ENCODE data around the gene ARSG. TPM values are rescaled to one million over a fixed set of nuclear protein-coding genes. Genes with fewer than 3 reads are reported as not detected.

ARSG gene
- total and polyA plus RNA-seq, 2 of the 8 experiments (the other 6 are each of a cell fraction or from before 2014, with no cell fraction given): 3.3 to 4.0 TPM

DNA sequence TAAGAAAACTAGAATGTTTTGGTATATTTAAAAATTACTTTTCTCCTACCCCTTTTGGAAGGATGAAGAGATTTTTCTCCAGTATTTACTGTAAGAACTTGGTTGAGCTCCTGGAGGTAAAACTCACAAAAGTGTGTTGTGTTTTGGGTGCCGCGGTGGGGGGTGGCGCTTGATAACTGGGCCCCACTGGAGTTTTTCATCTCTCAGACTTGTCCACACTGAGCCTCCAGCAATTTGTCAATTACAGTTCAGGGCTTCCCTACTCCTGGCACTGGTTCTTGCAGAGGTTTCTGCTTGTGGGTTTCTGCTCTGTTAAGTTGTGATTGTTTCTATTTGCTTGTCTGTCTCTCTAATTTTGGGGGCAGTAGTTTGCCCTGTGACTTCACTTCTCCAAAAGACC, 126.0 kb downstream of the ARSG start:
- no peak overlapping the region for H2BK20ac ChIP-seq (ENCODE audit: low read length)
- H4K20me1 ChIP-seq (replicated peaks in 1 of 2; ENCODE audit: control insufficient read depth in 1 of 2, insufficient read depth in 2 of 2, low read length in 2 of 2): no peaks in the 10 kb centered on the region
- H3K79me2 ChIP-seq (ENCODE audit: control insufficient read depth in 1 of 2, insufficient read depth in 2 of 2, low read length in 2 of 2): no peaks in the 10 kb centered on the region
- H3K4me1 ChIP-seq (replicated peaks in 1 of 4; ENCODE audit: control insufficient read depth in 3 of 4, insufficient read depth in 4 of 4, low read length in 3 of 4): peaks cover 0 to 6% (median 1%) of the 10 kb centered on the region in 4 experiments; a peak in 3 of 7 replicates
- no peak overlapping the region for H3K18ac ChIP-seq (ENCODE audit: extremely low read depth, low read length)
- no peak overlapping the region for H2BK120ac ChIP-seq (replicated peaks; ENCODE audit: low read depth, low read length)
- no peak for DNase-seq (ENCODE audit: low read depth in 1 of 2, low spot score in 2 of 2)
- H2AK5ac ChIP-seq (ENCODE audit: low read depth, low read length): no peak overlapping the region
- H4K5ac ChIP-seq (ENCODE audit: insufficient read length, low read depth, low read length): no peak overlapping the region
- H2BK5ac ChIP-seq (ENCODE audit: low read depth, low read length): no peak overlapping the region
- H3K14ac ChIP-seq (ENCODE audit: insufficient read length): no peak overlapping the region
- H3K4me2 ChIP-seq (ENCODE audit: insufficient read depth in 1 of 2, low read depth in 2 of 2, low read length in 2 of 2): no peak overlapping the region
- no peaks in the 10 kb centered on the region for H3K79me1 ChIP-seq (ENCODE audit: low read depth, low read length)
- CTCF ChIA-PET (ENCODE audit: partially characterized antibody): interaction anchor here (1.6 to 3.0 kb wide), 4 partner anchors 15 to 88 kb away, joined by 3 to 13 read pairs (median 5); no protein-coding TSS in a partner anchor
- no peak overlapping the region for H4K8ac ChIP-seq (ENCODE audit: extremely low read depth, insufficient read depth, low read length)
- FAIRE-seq: no peak
- no peak overlapping the region for H3K27ac ChIP-seq (ENCODE audit: low read depth, low read length)
- H3K23ac ChIP-seq (ENCODE audit: insufficient read length): no peak overlapping the region
- no peaks in the 10 kb centered on the region for H3K27me3 ChIP-seq (replicated peaks in 1 of 4; ENCODE audit: control insufficient read depth in 3 of 4, extremely low read depth in 1 of 4, insufficient read depth in 3 of 4, low read length in 3 of 4)
- H2AFZ ChIP-seq (ENCODE audit: low read length): no peak overlapping the region
- no peak overlapping the region for H3K4me3 ChIP-seq (ENCODE audit: extremely low read depth in 1 of 4, insufficient read depth in 2 of 4, low read depth in 3 of 4, low read length in 4 of 4)
- no peak overlapping the region for H4K91ac ChIP-seq (replicated peaks; ENCODE audit: insufficient read length, low read length)
- no peaks in the 10 kb centered on the region for H3K23me2 ChIP-seq (ENCODE audit: low read depth, low read length)
- no peak overlapping the region for H3K4ac ChIP-seq (replicated peaks; ENCODE audit: insufficient read length, low read depth, low read length)
- no peak for TF ChIP-seq POLR2A (IDR thresholded peaks at IDR 0.05; ENCODE audit: control extremely low read depth in 1 of 2, low read depth in 2 of 2, low read length in 2 of 2)
- TF ChIP-seq MAFK (IDR thresholded peaks at IDR 0.05; ENCODE audit: low read depth, low read length): no peak
- no peak for TF ChIP-seq SRF (IDR thresholded peaks at IDR 0.05; ENCODE audit: low read depth, low read length)
- TF ChIP-seq HDAC2 (IDR thresholded peaks at IDR 0.05; ENCODE audit: borderline replicate concordance in 1 of 2, low read depth in 2 of 2, low read length in 2 of 2): no peak
- no peak for TF ChIP-seq RNF2 (IDR thresholded peaks at IDR 0.05; ENCODE audit: borderline replicate concordance, low read depth, low read length, missing control alignments, poor library complexity, severe bottlenecking)
- no peak for TF ChIP-seq NANOG (IDR thresholded peaks at IDR 0.05; ENCODE audit: insufficient read depth, low read depth, low read length, poor library complexity, severe bottlenecking)
- no CpG with 5 or more reads among the region's 3 CpGs for WGBS, 2 experiments (ENCODE audit: extremely low coverage in 1 of 2, insufficient coverage in 1 of 2, insufficient read length in 1 of 2, insufficient replicate concordance in 2 of 2, low coverage in 1 of 2, low lambda C conversion rate in 2 of 2, missing lambda C conversion rate in 1 of 2)
- no peak overlapping the region for H2BK12ac ChIP-seq (ENCODE audit: low read depth, low read length)
- H3K56ac ChIP-seq (replicated peaks; ENCODE audit: insufficient read length, low read depth, low read length): no peak overlapping the region
- H3K9me3 ChIP-seq (ENCODE audit: insufficient read depth in 2 of 2, low read depth in 1 of 2, low read length in 1 of 2): no peaks in the 10 kb centered on the region; a peak in 1 of 4 replicates
- POLR2A ChIA-PET (ENCODE audit: partially characterized antibody): interaction anchor here (1.0 to 2.1 kb wide), 2 partner anchors 8 to 25 kb away, joined by 3 to 8 read pairs; no protein-coding TSS in a partner anchor
- no peak overlapping the region for H2BK15ac ChIP-seq (ENCODE audit: low read length)
- no peak overlapping the region for H3K9ac ChIP-seq (replicated peaks in 1 of 4; ENCODE audit: extremely low read depth in 1 of 4, low read depth in 3 of 4, low read length in 3 of 4)
- H3K36me3 ChIP-seq (ENCODE audit: control insufficient read depth in 2 of 4, insufficient read depth in 4 of 4, low read length in 3 of 4): no peaks in the 10 kb centered on the region

Data from H1 (cell line).